IMR-90 (cell line): ENCODE measurements around the gene LINC01488.

Experiments
- BHLHE40 ChIP-seq: fragments of 150-350 bp; IDR thresholded peaks from 2 replicates; pipeline ENCODE4 v1.6.1; 2016; ENCODE audit warnings: mild to moderate bottlenecking, low read depth, low read length
- CEBPB ChIP-seq: IDR thresholded peaks from 2 replicates; pipeline ENCODE4 v1.6.1; 2012; ENCODE audit warnings: low read depth, low read length, improper control_type of control experiment
- CHD1 ChIP-seq: IDR thresholded peaks from 2 replicates; pipeline ENCODE4 v1.6.1; 2012; ENCODE audit warnings: low read depth, low read length, improper control_type of control experiment
- CTCF ChIP-seq: conservative IDR thresholded peaks from 2 replicates; pipeline ENCODE4 v1.5.1; 2012; ENCODE audit warnings: mild to moderate bottlenecking, low read depth, low read length, improper control_type of control experiment
- ELK1 ChIP-seq: fragments of 150-350 bp; IDR thresholded peaks from 2 replicates; pipeline ENCODE4 v1.6.1; 2016; ENCODE audit warnings: low read depth, mild to moderate bottlenecking, low read length, moderate library complexity, borderline replicate concordance
- MAFK ChIP-seq: IDR thresholded peaks from 2 replicates; pipeline ENCODE4 v1.6.1; 2012; ENCODE audit warnings: low read depth, low read length, improper control_type of control experiment
- MAZ ChIP-seq: IDR thresholded peaks from 2 replicates; pipeline ENCODE4 v1.6.1; 2012; ENCODE audit warnings: low read depth, mild to moderate bottlenecking, low read length, improper control_type of control experiment, moderate library complexity, borderline replicate concordance
- MXI1 ChIP-seq: IDR thresholded peaks from 2 replicates; pipeline ENCODE4 v1.6.1; 2012; ENCODE audit warnings: low read depth, mild to moderate bottlenecking, low read length, moderate library complexity, borderline replicate concordance
- POLR2A ChIP-seq: IDR thresholded peaks from 2 replicates; pipeline ENCODE4 v1.6.1; 2012; ENCODE audit warnings: mild to moderate bottlenecking, low read depth, low read length
- RAD21 ChIP-seq: IDR thresholded peaks from 2 replicates; pipeline ENCODE4 v1.6.1; 2012; ENCODE audit warnings: low read length, improper control_type of control experiment
- RCOR1 ChIP-seq: IDR thresholded peaks from 2 replicates; pipeline ENCODE4 v1.6.1; 2012; ENCODE audit warnings: mild to moderate bottlenecking, low read length, improper control_type of control experiment; ENCODE audit not compliant: insufficient replicate concordance
- RFX5 ChIP-seq: IDR thresholded peaks from 2 replicates; pipeline ENCODE4 v1.8.0; 2012; ENCODE audit warnings: low read depth, mild to moderate bottlenecking, low read length, moderate library complexity
- SMC3 ChIP-seq: fragments of 150-350 bp; IDR thresholded peaks from 2 replicates; pipeline ENCODE4 v1.6.1; 2016; ENCODE audit warnings: low read depth, mild to moderate bottlenecking, antibody characterized with exemption, low read length, moderate library complexity
- USF2 ChIP-seq: fragments of 150-350 bp; IDR thresholded peaks from 2 replicates; pipeline ENCODE4 v1.6.1; 2017; ENCODE audit warnings: mild to moderate bottlenecking, antibody characterized with exemption, low read length, low read depth

GRCh38 chr11:69479591-69480271 lies 1.7 kb upstream of the LINC01488 start:
- TF ChIP-seq POLR2A (no peak), CTCF (no peak), MXI1 (no peak), SMC3 (no peak), BHLHE40 (no peak), RAD21 (no peak), CHD1 (no peak), MAFK (no peak), CEBPB (no peak), ELK1 (no peak), MAZ (no peak), USF2 (no peak), RFX5 (no peak), RCOR1 (no peak)
